Measurements from ENCODE around the gene MRM3.

- TF ChIP-seq, protein P1, sequence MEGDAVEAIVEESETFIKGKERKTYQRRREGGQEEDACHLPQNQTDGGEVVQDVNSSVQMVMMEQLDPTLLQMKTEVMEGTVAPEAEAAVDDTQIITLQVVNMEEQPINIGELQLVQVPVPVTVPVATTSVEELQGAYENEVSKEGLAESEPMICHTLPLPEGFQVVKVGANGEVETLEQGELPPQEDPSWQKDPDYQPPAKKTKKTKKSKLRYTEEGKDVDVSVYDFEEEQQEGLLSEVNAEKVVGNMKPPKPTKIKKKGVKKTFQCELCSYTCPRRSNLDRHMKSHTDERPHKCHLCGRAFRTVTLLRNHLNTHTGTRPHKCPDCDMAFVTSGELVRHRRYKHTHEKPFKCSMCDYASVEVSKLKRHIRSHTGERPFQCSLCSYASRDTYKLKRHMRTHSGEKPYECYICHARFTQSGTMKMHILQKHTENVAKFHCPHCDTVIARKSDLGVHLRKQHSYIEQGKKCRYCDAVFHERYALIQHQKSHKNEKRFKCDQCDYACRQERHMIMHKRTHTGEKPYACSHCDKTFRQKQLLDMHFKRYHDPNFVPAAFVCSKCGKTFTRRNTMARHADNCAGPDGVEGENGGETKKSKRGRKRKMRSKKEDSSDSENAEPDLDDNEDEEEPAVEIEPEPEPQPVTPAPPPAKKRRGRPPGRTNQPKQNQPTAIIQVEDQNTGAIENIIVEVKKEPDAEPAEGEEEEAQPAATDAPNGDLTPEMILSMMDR (IDR thresholded peaks at IDR 0.05; ENCODE audit: low read length): no peak
- no peak for TF ChIP-seq EZH2 (IDR thresholded peaks at IDR 0.05; ENCODE audit: borderline replicate concordance, low read length)
Measured at GRCh38 chr17:737561-738113, 44.5 kb upstream of the MRM3 start.

Measured in OCI-LY1 (cell line).